Activated CD4-positive, alpha-beta T cell treated with anti-CD3 and anti-CD28 coated beads, Interleukin-2, amount 50 U/mL, for 16 hours (primary cell): ENCODE results near the gene SH3BP2.

ENCODE experiments used
- DNase-seq: peaks from one replicate; pipeline ENCODE4 v3.0.0-alpha.2; 2020

Gene SH3BP2

GRCh38 chr4:2791518-2792395 is 1.1 kb upstream of the SH3BP2 start:
- DNase-seq = no peak

GRCh38 chr4:2792396-2792710 is 532 bp upstream of the SH3BP2 start:
- DNase-seq = no peak

GRCh38 chr4:2793586-2794485 is 951 bp downstream of the SH3BP2 start:
- no peak for DNase-seq

- DNase-seq = no peak
Observed at GRCh38 chr4:2794486-2795299, 1.8 kb downstream of the SH3BP2 start.

- no peak for DNase-seq
Observed at GRCh38 chr4:2795300-2795892, 2.5 kb downstream of the SH3BP2 start.

- no peak for DNase-seq
Observed at GRCh38 chr4:2795893-2796848, 3.3 kb downstream of the SH3BP2 start.

- no peak for DNase-seq
Observed at GRCh38 chr4:2796849-2797544, 4.1 kb downstream of the SH3BP2 start.

- peak; percentile 56 for DNase-seq
Observed at GRCh38 chr4:2797545-2798305, 4.8 kb downstream of the SH3BP2 start.

- DNase-seq = peak; percentile 57
Observed at GRCh38 chr4:2798399-2799223, 5.7 kb downstream of the SH3BP2 start.

- no peak for DNase-seq
Observed at GRCh38 chr4:2799224-2799911, 6.5 kb downstream of the SH3BP2 start.

- DNase-seq = no peak
Observed at GRCh38 chr4:2799971-2800690, 7.2 kb downstream of the SH3BP2 start.

GRCh38 chr4:2800691-2801596 is 8.1 kb downstream of the SH3BP2 start:
- no peak for DNase-seq

- DNase-seq = no peak
Observed at GRCh38 chr4:2802618-2803531, 10.0 kb downstream of the SH3BP2 start.

- DNase-seq = no peak
Observed at GRCh38 chr4:2803624-2804448, 11.0 kb downstream of the SH3BP2 start.
